ENCODE results near the gene CHRNE. TPM values are rescaled to one million over a fixed set of nuclear protein-coding genes. Genes with fewer than 3 reads are reported as not detected.

CHRNE gene
- total and polyA plus RNA-seq, 2 of the 8 experiments (the other 6 are each of a cell fraction or from before 2014, with no cell fraction given): 0.15 to 0.33 TPM

- H3K4me2 ChIP-seq (ENCODE audit: insufficient read depth in 1 of 2, low read depth in 2 of 2, low read length in 2 of 2): no peak overlapping the region
- TF ChIP-seq YY1 (IDR thresholded peaks at IDR 0.05; ENCODE audit: low read depth, low read length) (peak; percentile 54; the same call in 1 of the 2 replicates), GABPA (IDR thresholded peaks at IDR 0.05; ENCODE audit: borderline replicate concordance, insufficient read depth, low read length) (0 out of 2 replicates have a peak, but pooled peaks have one; percentile 37), SIRT6 (IDR thresholded peaks at IDR 0.05; ENCODE audit: low read length) (no peak), SP1 (IDR thresholded peaks at IDR 0.05; ENCODE audit: low read depth, low read length) (no peak), ASH2L (IDR thresholded peaks at IDR 0.05; ENCODE audit: low read length) (no peak), BACH1 (IDR thresholded peaks at IDR 0.05; ENCODE audit: low read length) (peak; percentile 11; the same call in 1 of the 2 replicates), FOSL1 (IDR thresholded peaks at IDR 0.05; ENCODE audit: insufficient read depth, low read depth, low read length) (no peak), EGR1 (IDR thresholded peaks at IDR 0.05; ENCODE audit: borderline replicate concordance, low read depth, low read length) (0 out of 2 replicates have a peak, but pooled peaks have one; percentile 15), SP4 (IDR thresholded peaks at IDR 0.05; ENCODE audit: low read length) (no peak)
- TF ChIP-seq, protein P1, sequence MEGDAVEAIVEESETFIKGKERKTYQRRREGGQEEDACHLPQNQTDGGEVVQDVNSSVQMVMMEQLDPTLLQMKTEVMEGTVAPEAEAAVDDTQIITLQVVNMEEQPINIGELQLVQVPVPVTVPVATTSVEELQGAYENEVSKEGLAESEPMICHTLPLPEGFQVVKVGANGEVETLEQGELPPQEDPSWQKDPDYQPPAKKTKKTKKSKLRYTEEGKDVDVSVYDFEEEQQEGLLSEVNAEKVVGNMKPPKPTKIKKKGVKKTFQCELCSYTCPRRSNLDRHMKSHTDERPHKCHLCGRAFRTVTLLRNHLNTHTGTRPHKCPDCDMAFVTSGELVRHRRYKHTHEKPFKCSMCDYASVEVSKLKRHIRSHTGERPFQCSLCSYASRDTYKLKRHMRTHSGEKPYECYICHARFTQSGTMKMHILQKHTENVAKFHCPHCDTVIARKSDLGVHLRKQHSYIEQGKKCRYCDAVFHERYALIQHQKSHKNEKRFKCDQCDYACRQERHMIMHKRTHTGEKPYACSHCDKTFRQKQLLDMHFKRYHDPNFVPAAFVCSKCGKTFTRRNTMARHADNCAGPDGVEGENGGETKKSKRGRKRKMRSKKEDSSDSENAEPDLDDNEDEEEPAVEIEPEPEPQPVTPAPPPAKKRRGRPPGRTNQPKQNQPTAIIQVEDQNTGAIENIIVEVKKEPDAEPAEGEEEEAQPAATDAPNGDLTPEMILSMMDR (IDR thresholded peaks at IDR 0.05; ENCODE audit: control extremely low read depth in 1 of 3, insufficient read depth in 1 of 3, low read depth in 1 of 3, low read length in 3 of 3): peak; percentile 15 to 55 (median 51)
These were observed 31.5 kb upstream of the CHRNE start for GRCh38 chr17:4934173-4934979.

More at GRCh38 chr17:4934173-4934979, 31.5 kb upstream of the CHRNE start:
- Histone ChIP-seq H3K23ac (ENCODE audit: insufficient read length) (no peak overlapping the region), H2AFZ (ENCODE audit: low read length) (no peak overlapping the region), H3K79me1 (ENCODE audit: low read depth, low read length) (peaks cover 9% of the 10 kb centered on the region), H2BK120ac (replicated peaks; ENCODE audit: low read depth, low read length) (no peak overlapping the region), H3K56ac (replicated peaks; ENCODE audit: insufficient read length, low read depth, low read length) (no peak overlapping the region), H3K27me3 (replicated peaks in 1 of 4; ENCODE audit: control insufficient read depth in 3 of 4, extremely low read depth in 1 of 4, insufficient read depth in 3 of 4, low read length in 3 of 4) (no peaks in the 10 kb centered on the region), H2BK12ac (ENCODE audit: low read depth, low read length) (no peak overlapping the region), H3K9ac (replicated peaks in 1 of 4; ENCODE audit: extremely low read depth in 1 of 4, low read depth in 3 of 4, low read length in 3 of 4) (no peak overlapping the region), H3K14ac (ENCODE audit: insufficient read length) (no peak overlapping the region), H2BK5ac (ENCODE audit: low read depth, low read length) (no peak overlapping the region), H3K4me3 (ENCODE audit: extremely low read depth in 1 of 4, insufficient read depth in 2 of 4, low read depth in 3 of 4, low read length in 4 of 4) (no peak overlapping the region), H3K23me2 (ENCODE audit: low read depth, low read length) (peaks cover 8% of the 10 kb centered on the region; the same call in 1 of the 2 replicates), H2AK5ac (ENCODE audit: low read depth, low read length) (no peak overlapping the region), H4K5ac (ENCODE audit: insufficient read length, low read depth, low read length) (no peak overlapping the region), H3K79me2 (ENCODE audit: control insufficient read depth in 1 of 2, insufficient read depth in 2 of 2, low read length in 2 of 2) (peaks cover 0 to 12% of the 10 kb centered on the region in 2 experiments; a peak in 3 of 4 replicates), H3K18ac (ENCODE audit: extremely low read depth, low read length) (no peak overlapping the region), H2BK15ac (ENCODE audit: low read length) (no peak overlapping the region), H3K4ac (replicated peaks; ENCODE audit: insufficient read length, low read depth, low read length) (no peak overlapping the region), H3K9me3 (ENCODE audit: insufficient read depth in 2 of 2, low read depth in 1 of 2, low read length in 1 of 2) (no peaks in the 10 kb centered on the region), H2BK20ac (ENCODE audit: low read length) (no peak overlapping the region), H3K4me1 (replicated peaks in 1 of 4; ENCODE audit: control insufficient read depth in 3 of 4, insufficient read depth in 4 of 4, low read length in 3 of 4) (peaks cover 0 to 8% (median 6%) of the 10 kb centered on the region in 4 experiments; a peak in 6 of 7 replicates), H3K27ac (ENCODE audit: low read depth, low read length) (no peak overlapping the region), H3K36me3 (ENCODE audit: control insufficient read depth in 2 of 4, insufficient read depth in 4 of 4, low read length in 3 of 4) (peaks cover 9 to 16% (median 13%) of the 10 kb centered on the region in 4 experiments), H4K20me1 (replicated peaks in 1 of 2; ENCODE audit: control insufficient read depth in 1 of 2, insufficient read depth in 2 of 2, low read length in 2 of 2) (peaks cover 0 to 1% of the 10 kb centered on the region in 2 experiments), H4K8ac (ENCODE audit: extremely low read depth, insufficient read depth, low read length) (no peak overlapping the region), H4K91ac (replicated peaks; ENCODE audit: insufficient read length, low read length) (no peak overlapping the region)
- no peak for DNase-seq (ENCODE audit: low read depth in 1 of 2, low spot score in 2 of 2)
- ChIA-PET CTCF (ENCODE audit: partially characterized antibody) (interaction anchor here (0.7 to 1.3 kb wide), 8 partner anchors 9 to 131 kb away, joined by 3 to 10 read pairs (median 4); no protein-coding TSS in a partner anchor), POLR2A (ENCODE audit: partially characterized antibody) (interaction anchor here (0.7 to 27.4 kb wide), 12 partner anchors 8 to 63 kb away, joined by 3 to 987 read pairs (median 8); partner anchors contain the start of genes C17orf107, CHRNE, ENO3 and INCA1)
- FAIRE-seq: no peak
- WGBS, 2 experiments (ENCODE audit: extremely low coverage in 1 of 2, insufficient coverage in 1 of 2, insufficient read length in 1 of 2, insufficient replicate concordance in 2 of 2, low coverage in 1 of 2, low lambda C conversion rate in 2 of 2, missing lambda C conversion rate in 1 of 2): 83% methylated on average over 14 of the region's 14 CpGs; no CpG with 5 or more reads in 1 of the 2 experiments

Measured in H1 (cell line).